GM20000 (cell line): ENCODE measurements around the gene MIX23.
A peak's percentile ranks its signal among the peaks of the same experiment; 100 is the strongest.

ENCODE experiments used
- DNase-seq: peaks from one replicate; pipeline ENCODE4 v3.0.0; 2012; ENCODE audit warnings: low spot score
- CTCF ChIP-seq: IDR thresholded peaks from 2 replicates; pipeline ENCODE4 v1.5.1; 2012; ENCODE audit warnings: mild to moderate bottlenecking, control low read depth; ENCODE audit errors: extremely low read depth, missing control alignments

Gene MIX23

GRCh38 chr3:122362026-122362425 lies 21.0 kb downstream of the MIX23 start:
- no peak for TF ChIP-seq CTCF

DNA sequence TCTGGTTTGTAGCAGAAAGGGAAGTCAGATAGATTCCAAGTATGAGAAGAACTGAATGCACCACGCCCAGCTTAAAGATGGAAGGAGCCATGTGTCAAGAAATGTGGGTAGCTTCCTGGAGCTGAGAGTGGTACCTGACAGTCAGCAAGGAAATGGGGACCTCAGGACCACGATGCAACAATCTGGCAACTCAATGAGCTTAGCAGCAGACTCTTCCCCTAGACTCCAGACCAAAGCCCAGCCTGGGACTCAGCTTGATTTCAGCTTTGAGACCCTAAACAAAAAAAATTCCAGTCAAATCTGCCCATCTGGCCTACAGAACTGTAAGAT lies 24.4 kb downstream of the MIX23 start:
- no peak for TF ChIP-seq CTCF
- DNase-seq, result no peak

More at GRCh38 chr3:122362026-122362425, 21.0 kb downstream of the MIX23 start:
- no peak for DNase-seq

GRCh38 chr3:122357828-122358702 lies 25.0 kb downstream of the MIX23 start:
- no peak for TF ChIP-seq CTCF
- no peak for DNase-seq

GRCh38 chr3:122356402-122356801 lies 26.6 kb downstream of the MIX23 start:
- DNase-seq, result peak; percentile 55

DNA sequence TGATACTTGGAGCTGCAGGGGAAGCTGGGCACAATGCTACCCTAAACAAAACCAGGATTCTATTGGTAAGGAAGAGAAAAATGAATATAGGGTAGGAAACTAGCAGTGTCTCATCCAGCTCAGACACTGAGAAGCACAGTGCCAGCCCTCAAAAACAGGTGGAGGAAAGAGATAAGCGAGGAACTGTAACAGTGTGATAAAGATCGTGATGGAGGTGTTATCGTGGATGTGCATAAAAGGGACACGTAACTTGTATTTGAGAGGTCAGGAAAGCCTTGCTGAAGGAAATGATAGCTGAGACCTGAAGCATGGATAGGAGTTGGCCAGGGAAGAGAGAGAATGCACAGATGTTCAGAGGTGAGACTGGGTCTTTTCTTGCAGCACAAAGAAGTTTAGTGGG lies 27.4 kb downstream of the MIX23 start:
- no peak for TF ChIP-seq CTCF
- no peak for DNase-seq

More at GRCh38 chr3:122356402-122356801, 26.6 kb downstream of the MIX23 start:
- TF ChIP-seq CTCF, result peak; percentile 25

- TF ChIP-seq CTCF, result no peak
- no peak for DNase-seq
These were observed 29.1 kb downstream of the MIX23 start for GRCh38 chr3:122353893-122354401.

DNA sequence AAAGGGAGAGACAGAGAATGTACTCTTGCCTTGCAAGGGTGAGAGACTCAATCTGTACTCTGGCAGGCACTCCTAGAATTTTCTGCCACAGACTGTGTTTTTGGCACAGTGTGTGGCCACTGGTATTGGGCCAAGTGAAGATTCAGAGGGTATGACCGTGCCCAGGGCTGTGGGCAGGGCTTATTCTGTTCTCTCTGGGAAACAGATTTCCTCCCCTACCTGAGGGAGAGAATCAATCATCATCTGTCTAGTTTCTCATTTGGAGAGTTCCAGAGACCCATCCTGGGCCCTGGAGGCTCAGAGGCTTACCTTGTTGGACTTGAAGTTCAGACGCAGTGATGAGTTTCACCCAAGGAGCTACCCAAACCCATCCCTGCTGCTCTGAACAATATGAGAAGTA lies 29.8 kb downstream of the MIX23 start:
- no peak for DNase-seq
- TF ChIP-seq CTCF, result no peak
